Peyer's patch (tissue), 4 donors: Measurements from ENCODE around the gene CCR4. TPM values are rescaled to one million over a fixed set of nuclear protein-coding genes. Genes with fewer than 3 reads are reported as not detected.

Experiments
- DNase-seq, 3 donors: peaks; one replicate each; pipeline ENCODE4 v3.0.0-alpha.2; 2017 to 2019
- H3K27ac ChIP-seq, 4 donors: fragments of 200-600 bp; sonication (generic); one replicate each; pipeline ENCODE4 v1.5.1; 2016 to 2019
- H3K27me3 ChIP-seq, 2 donors: fragments of 200-600 bp; sonication (generic); one replicate each; pipeline ENCODE4 v1.5.1; 2019
- H3K36me3 ChIP-seq, 3 donors: fragments of 200-600 bp; sonication (generic); one replicate each; pipeline ENCODE4 v1.5.1; 2016 to 2019
- H3K4me1 ChIP-seq, 4 donors: fragments of 200-600 bp; sonication (generic); one replicate each; pipeline ENCODE4 v1.5.1; 2016 to 2019
- H3K4me3 ChIP-seq, 4 donors: fragments of 200-600 bp; sonication (generic); 1 replicate in 3 of 4; 2 replicates in 1 of 4; pipeline ENCODE4 v1.5.1; 2016 to 2019; ENCODE audit warnings: mild to moderate bottlenecking in 1 of 4
- H3K9me3 ChIP-seq, 4 donors: fragments of 200-600 bp; sonication (generic); one replicate each; pipeline ENCODE4 v1.5.1; 2016 to 2019; ENCODE audit warnings: mild to moderate bottlenecking in 1 of 4
- CTCF ChIP-seq, 6 experiments: fragments of 450-650 bp in 4 of 6; fragments of 200-600 bp in 2 of 6; sonication (generic) in 1 of 6; IDR thresholded peaks; one replicate each; pipeline ENCODE4 v1.5.1; 2017 to 2019; ENCODE audit warnings: antibody characterized with exemption in 6 of 6, mild to moderate bottlenecking in 3 of 6, moderate library complexity in 1 of 6
- POLR2A ChIP-seq, 2 donors: fragments of 450-650 bp; IDR thresholded peaks; one replicate each; pipeline ENCODE4 v1.5.1; 2017; ENCODE audit warnings: antibody characterized with exemption in 2 of 2, mild to moderate bottlenecking in 2 of 2, moderate library complexity in 2 of 2
- total RNA-seq, 4 donors: library from RNA; depleted of rRNA; stranded (reverse); fragments of >200 nt; gene quantifications; one replicate each; pipeline ENCODE4 v1.1.0, GENCODE V29; 2016

The CCR4 gene
- total RNA-seq, 4 donors from 2014 or later = not detected

GRCh38 chr3:32947789-32948238 lies 3.6 kb upstream of the CCR4 start:
- H3K27me3 ChIP-seq = no peaks in the 10 kb centered on the region
- DNase-seq = peak; percentile 79 to 96 (median 90)
- no peaks in the 10 kb centered on the region for H3K9me3 ChIP-seq
- H3K4me1 ChIP-seq = no peaks in the 10 kb centered on the region
- no peaks in the 10 kb centered on the region for H3K36me3 ChIP-seq
- no peak overlapping the region for H3K4me3 ChIP-seq
- TF ChIP-seq POLR2A (IDR thresholded peaks at IDR 0.05) = no peak
- TF ChIP-seq CTCF (IDR thresholded peaks at IDR 0.05) = peak; percentile 29 to 75 (median 70)
- H3K27ac ChIP-seq = no peak overlapping the region

- TF ChIP-seq CTCF (IDR thresholded peaks at IDR 0.05) (no peak), POLR2A (IDR thresholded peaks at IDR 0.05) (no peak)
- no peak for DNase-seq
- no peaks in the 10 kb centered on the region for H3K9me3 ChIP-seq
- no peak overlapping the region for H3K27ac ChIP-seq
- H3K27me3 ChIP-seq = no peaks in the 10 kb centered on the region
- no peaks in the 10 kb centered on the region for H3K4me1 ChIP-seq
- H3K4me3 ChIP-seq = no peak overlapping the region
- H3K36me3 ChIP-seq = no peaks in the 10 kb centered on the region
Measured at GRCh38 chr3:32948625-32949445, 2.6 kb upstream of the CCR4 start.

GRCh38 chr3:32950516-32950915 lies 928 bp upstream of the CCR4 start:
- no peaks in the 10 kb centered on the region for H3K27me3 ChIP-seq
- TF ChIP-seq POLR2A (IDR thresholded peaks at IDR 0.05) = no peak
- no peak for TF ChIP-seq CTCF (IDR thresholded peaks at IDR 0.05)
- H3K9me3 ChIP-seq = no peaks in the 10 kb centered on the region
- H3K27ac ChIP-seq = no peak overlapping the region
- no peak for DNase-seq
- H3K36me3 ChIP-seq = no peaks in the 10 kb centered on the region
- H3K4me1 ChIP-seq = no peaks in the 10 kb centered on the region
- no peak overlapping the region for H3K4me3 ChIP-seq

GRCh38 chr3:32952369-32953077 lies 1.1 kb downstream of the CCR4 start:
- no peak overlapping the region for H3K4me3 ChIP-seq
- H3K9me3 ChIP-seq = no peaks in the 10 kb centered on the region
- no peaks in the 10 kb centered on the region for H3K36me3 ChIP-seq
- DNase-seq = no peak
- no peaks in the 10 kb centered on the region for H3K27me3 ChIP-seq
- no peaks in the 10 kb centered on the region for H3K4me1 ChIP-seq
- TF ChIP-seq CTCF (IDR thresholded peaks at IDR 0.05) (no peak), POLR2A (IDR thresholded peaks at IDR 0.05) (no peak)
- H3K27ac ChIP-seq = peak overlapping the region in 1 of 4 donors; percentile 43

- Histone ChIP-seq H3K27ac (no peak overlapping the region), H3K4me3 (no peak overlapping the region), H3K4me1 (no peaks in the 10 kb centered on the region), H3K9me3 (no peaks in the 10 kb centered on the region), H3K27me3 (no peaks in the 10 kb centered on the region), H3K36me3 (no peaks in the 10 kb centered on the region)
- TF ChIP-seq POLR2A (IDR thresholded peaks at IDR 0.05) = no peak
- TF ChIP-seq CTCF (IDR thresholded peaks at IDR 0.05) = no peak
- no peak for DNase-seq
Measured at GRCh38 chr3:32954506-32954905, 3.1 kb downstream of the CCR4 start.
